GM12878 (cell line): ENCODE results near the gene PDGFA. TPM values are rescaled to one million over a fixed set of nuclear protein-coding genes. Genes with fewer than 3 reads are reported as not detected.

Experiments
- ATAC-seq: fragments of 200-7000 bp; cut with Tn5 transposase; 3 replicates; pipeline ENCODE4 v1.9.1; 2020; ENCODE audit warnings: mild to moderate bottlenecking, moderate library complexity
- BruUV-seq: library from RNA; stranded (reverse); fragments of 400-500 nt; replicated peaks from 2 replicates; lab custom pipeline; 2021; lab: Mats Ljungman, UMichigan
- CTCF ChIA-PET: fragments of 300-600 bp; sonication (Branson Sonifier 250); formaldehyde crosslinking; extraction: SDS; loops from one replicate; lab custom pipeline; 2021; ENCODE audit warnings: inconsistent platforms; lab: Yijun Ruan, JAX
- POLR2A ChIA-PET: fragments of 350-600 bp; formaldehyde crosslinking; extraction: SDS; loops from one replicate; lab custom pipeline; 2021; ENCODE audit warnings: inconsistent platforms; lab: Charles Lee
- RAD21 ChIA-PET: fragments of 300-600 bp; sonication (Branson Sonifier 250); formaldehyde crosslinking; loops from one replicate; lab custom pipeline; 2023; ENCODE audit warnings: antibody characterized with exemption; ENCODE audit not compliant: unreplicated experiment; lab: Charles Lee
- SMC1A ChIA-PET: fragments of 300-600 bp; sonication (Branson Sonifier 250); formaldehyde crosslinking; loops from one replicate; lab custom pipeline; 2023; ENCODE audit not compliant: unreplicated experiment, uncharacterized antibody; lab: Charles Lee
- DNase-seq: peaks from one replicate; pipeline ENCODE4 v3.0.0-alpha.2; 2011; ENCODE audit warnings: low read depth, low spot score
- FAIRE-seq: peaks from 3 replicates; lab custom pipeline; 2011; peaks lifted over from hg19 to GRCh38; lab: Jason Lieb, UNC
- H2AFZ ChIP-seq: 2 replicates; pipeline ENCODE4 v1.6.0; 2011; ENCODE audit warnings: low read depth, low read length, control low read depth; ENCODE audit not compliant: control insufficient read depth
- H3K27ac ChIP-seq: 2 replicates; pipeline ENCODE4 v1.5.1; 2011; ENCODE audit warnings: control low read depth; ENCODE audit not compliant: control insufficient read depth, insufficient read depth
- H3K27me3 ChIP-seq, 2 experiments: replicated peaks in 1 of 2; 2 replicates each; pipeline versions ENCODE4 v1.6.0 to v1.6.1; 2011; ENCODE audit warnings: low read length in 1 of 2; ENCODE audit not compliant: control insufficient read depth in 2 of 2, insufficient read depth in 2 of 2
- H3K36me3 ChIP-seq, 2 experiments: 2 replicates each; pipeline ENCODE4 v1.5.1; 2011; ENCODE audit warnings: low read length in 1 of 2; ENCODE audit not compliant: control insufficient read depth in 2 of 2, insufficient read depth in 2 of 2
- H3K4me1 ChIP-seq: 2 replicates; pipeline ENCODE4 v1.6.1; 2011; ENCODE audit warnings: mild to moderate bottlenecking, low read length, moderate library complexity, mixed read lengths; ENCODE audit not compliant: control insufficient read depth, insufficient read depth
- H3K4me2 ChIP-seq: 2 replicates; pipeline ENCODE4 v1.6.0; 2011; ENCODE audit warnings: control low read depth; ENCODE audit not compliant: control insufficient read depth, insufficient read depth
- H3K4me3 ChIP-seq: fragments of 200-600 bp; sonication (generic); 2 replicates; pipeline ENCODE4 v1.5.1; 2016
- H3K79me2 ChIP-seq: 2 replicates; pipeline ENCODE4 v1.6.0; 2011; ENCODE audit warnings: low read length; ENCODE audit not compliant: control insufficient read depth, insufficient read depth
- H3K9ac ChIP-seq: 2 replicates; pipeline ENCODE4 v1.8.0; 2011; ENCODE audit warnings: low read length, control low read depth, mixed read lengths; ENCODE audit not compliant: control insufficient read depth, insufficient read depth
- H3K9me3 ChIP-seq: replicated peaks from 3 replicates; pipeline ENCODE4 v1.5.1; 2011; ENCODE audit warnings: mild to moderate bottlenecking, low read length; ENCODE audit not compliant: control insufficient read depth, insufficient read depth
- H4K20me1 ChIP-seq: 2 replicates; pipeline ENCODE4 v1.6.0; 2011; ENCODE audit not compliant: control insufficient read depth, insufficient read depth
- BRCA1 ChIP-seq: IDR thresholded peaks from 2 replicates; pipeline ENCODE4 v1.6.1; 2011; ENCODE audit warnings: low read depth, low read length, improper control_type of control experiment
- CUX1 ChIP-seq: IDR thresholded peaks from 2 replicates; pipeline ENCODE4 v1.6.1; 2012; ENCODE audit warnings: improper control_type of control experiment, low read depth, low read length; ENCODE audit not compliant: insufficient replicate concordance
- EED ChIP-seq: sonication (generic); IDR thresholded peaks from 2 replicates; pipeline ENCODE4 v1.6.1; 2016; ENCODE audit warnings: antibody characterized with exemption, low read depth
- EZH2 ChIP-seq: IDR thresholded peaks from 2 replicates; pipeline ENCODE4 v1.6.1; 2012; ENCODE audit warnings: low read depth, mild to moderate bottlenecking, control low read depth, inconsistent platforms, low read length, borderline replicate concordance; ENCODE audit not compliant: control insufficient read depth
- FOXK2 ChIP-seq: fragments of 450-650 bp; IDR thresholded peaks from 2 replicates; pipeline ENCODE4 v1.6.1; 2017; ENCODE audit warnings: mild to moderate bottlenecking, moderate library complexity
- IRF3 ChIP-seq: fragments of 450-650 bp; IDR thresholded peaks from 2 replicates; pipeline ENCODE4 v1.6.1; 2014; ENCODE audit warnings: mild to moderate bottlenecking
- JUNB ChIP-seq: IDR thresholded peaks from 2 replicates; pipeline ENCODE4 v1.6.1; 2016; ENCODE audit warnings: antibody characterized with exemption, mild to moderate bottlenecking
- JUND ChIP-seq: IDR thresholded peaks from 2 replicates; pipeline ENCODE4 v1.6.1; 2012; ENCODE audit warnings: low read depth, mild to moderate bottlenecking, low read length, improper control_type of control experiment, moderate library complexity
- NR2C1 ChIP-seq: fragments of 450-650 bp; IDR thresholded peaks from 2 replicates; pipeline ENCODE4 v1.6.1; 2017; ENCODE audit warnings: antibody characterized with exemption, mild to moderate bottlenecking, moderate library complexity
- NRF1 ChIP-seq: conservative IDR thresholded peaks from 2 replicates; pipeline ENCODE4 v1.6.1; 2011; ENCODE audit warnings: mild to moderate bottlenecking, low read depth, low read length, improper control_type of control experiment
- PAX5 ChIP-seq: IDR thresholded peaks from 2 replicates; pipeline ENCODE4 v1.6.1; 2011; ENCODE audit warnings: low read depth, low read length, borderline replicate concordance
- PML ChIP-seq: IDR thresholded peaks from 2 replicates; pipeline ENCODE4 v1.6.1; 2012; ENCODE audit warnings: low read length, inconsistent platforms
- RAD21 ChIP-seq: IDR thresholded peaks from 2 replicates; pipeline ENCODE4 v1.6.1; 2011; ENCODE audit warnings: mild to moderate bottlenecking, low read depth, low read length, moderate library complexity; ENCODE audit not compliant: insufficient read depth
- SMC3 ChIP-seq: IDR thresholded peaks from 2 replicates; pipeline ENCODE4 v1.6.1; 2011; ENCODE audit warnings: low read length, improper control_type of control experiment, borderline replicate concordance
- ZBTB4 ChIP-seq: fragments of 450-650 bp; formaldehyde crosslinking; IDR thresholded peaks from 2 replicates; pipeline ENCODE4 v1.4.0; 2022; ENCODE audit warnings: mild to moderate bottlenecking, moderate library complexity
- WGBS: methylation state at CpG from one replicate; pipeline ENCODE4 v1.1.6; 2016; ENCODE audit warnings: low lambda C conversion rate; ENCODE audit not compliant: insufficient replicate concordance, insufficient coverage; ENCODE audit errors: missing lambda C conversion rate; 5-methylcytosine and 5-hydroxymethylcytosine counted together
- in situ Hi-C: fragments of 300-500 bp; cut with MboI; formaldehyde crosslinking; loops from 9 replicates; pipeline ENCODE4 v1.14.3; 2018; ENCODE audit warnings: mixed read lengths
- intact Hi-C: fragments of 100-400 bp; cut with micrococcal nuclease; formaldehyde crosslinking; loops from one replicate; pipeline ENCODE4 v1.14.2; 2022; ENCODE audit not compliant: unreplicated experiment
- polyA plus RNA-seq, 11 experiments: library from polyadenylated mRNA; depleted of rRNA in 4 of 11; unstranded in 6 of 11; stranded (reverse) in 5 of 11; fragments of >200 nt; fragmentation: Nextera tagmentation in 4 of 11; fragmentation: Illumina TruSeq in 1 of 11; extraction: Ambion mirVana in 4 of 11; extraction: Trizol in 1 of 11; gene quantifications; 1 replicate in 1 of 11; 2 replicates in 10 of 11; pipeline versions ENCODE4 v1.2.1 to v1.2.3, GENCODE V29; 2011 to 2016; ENCODE audit warnings: inconsistent platforms in 2 of 11, missing spikeins in 2 of 11, low read depth in 1 of 11
- total RNA-seq, 4 experiments: library from RNA; depleted of rRNA in 3 of 4; stranded (reverse); fragments of >200 nt in 3 of 4; fragmentation: Illumina TruSeq in 1 of 4; extraction: Trizol in 1 of 4; gene quantifications; 2 replicates each; pipeline versions ENCODE4 v1.2.1 to v1.2.3, GENCODE V29; 2013 to 2021

PDGFA gene
- total and polyA plus RNA-seq, 10 of the 15 experiments (the other 5 are each of a cell fraction or from before 2014, with no cell fraction given): 2.5 to 10.0 (median 5.6) TPM

GRCh38 chr7:539731-540411, 20.2 kb upstream of the PDGFA start:
- H3K36me3 ChIP-seq: no peaks in the 10 kb centered on the region
- no peaks in the 10 kb centered on the region for H3K79me2 ChIP-seq
- H3K27ac ChIP-seq: no peak overlapping the region
- no peaks in the 10 kb centered on the region for H4K20me1 ChIP-seq
- H3K4me1 ChIP-seq: no peaks in the 10 kb centered on the region
- ChIA-PET CTCF (interaction anchor here (0.6 kb wide), 1 partner anchor 19 kb away, joined by 3 read pairs; no protein-coding TSS in a partner anchor), RAD21 (no interaction called here), POLR2A (no interaction called here)
- DNase-seq: no peak
- no peak for FAIRE-seq
- no peak for TF ChIP-seq NRF1
- TF ChIP-seq EZH2: no peak
- TF ChIP-seq PAX5: no peak
- no peak for TF ChIP-seq RAD21
- no peak for TF ChIP-seq SMC3
- TF ChIP-seq EED: no peak
- TF ChIP-seq JUND: no peak
- TF ChIP-seq FOXK2: no peak
- TF ChIP-seq NR2C1: no peak
- TF ChIP-seq JUNB: no peak
- TF ChIP-seq IRF3: no peak
- no peak for TF ChIP-seq BRCA1
- TF ChIP-seq ZBTB4 (CRISPR knock-in tag): no peak
- no peak for TF ChIP-seq CUX1
- TF ChIP-seq PML: no peak
- TF ChIP-seq, all 136 proteins: peak for 0
- no peak overlapping the region for H2AFZ ChIP-seq
- no TSS peak for BruUV-seq
- no peak overlapping the region for H3K4me3 ChIP-seq
- no peak overlapping the region for H3K9ac ChIP-seq
- in situ Hi-C loops: no loop called here
- ATAC-seq: no peak
- no peaks in the 10 kb centered on the region; the same call in 2 of the 3 replicates for H3K9me3 ChIP-seq
- SMC1A ChIA-PET: no interaction called here
- intact Hi-C loops: no loop called here
- H3K4me2 ChIP-seq: no peak overlapping the region
- 35% methylated on average over 12 of the region's 17 CpGs for WGBS
- H3K27me3 ChIP-seq: no peaks in the 10 kb centered on the region
